ENCODE measurements around the gene PIANP. TPM values are rescaled to one million over a fixed set of nuclear protein-coding genes. Genes with fewer than 3 reads are reported as not detected.

PIANP gene
- total and polyA plus RNA-seq, 10 of the 15 experiments (the other 5 are each of a cell fraction or from before 2014, with no cell fraction given) = 0.08 to 0.12 (median 0.08) TPM; not detected in 7

DNA sequence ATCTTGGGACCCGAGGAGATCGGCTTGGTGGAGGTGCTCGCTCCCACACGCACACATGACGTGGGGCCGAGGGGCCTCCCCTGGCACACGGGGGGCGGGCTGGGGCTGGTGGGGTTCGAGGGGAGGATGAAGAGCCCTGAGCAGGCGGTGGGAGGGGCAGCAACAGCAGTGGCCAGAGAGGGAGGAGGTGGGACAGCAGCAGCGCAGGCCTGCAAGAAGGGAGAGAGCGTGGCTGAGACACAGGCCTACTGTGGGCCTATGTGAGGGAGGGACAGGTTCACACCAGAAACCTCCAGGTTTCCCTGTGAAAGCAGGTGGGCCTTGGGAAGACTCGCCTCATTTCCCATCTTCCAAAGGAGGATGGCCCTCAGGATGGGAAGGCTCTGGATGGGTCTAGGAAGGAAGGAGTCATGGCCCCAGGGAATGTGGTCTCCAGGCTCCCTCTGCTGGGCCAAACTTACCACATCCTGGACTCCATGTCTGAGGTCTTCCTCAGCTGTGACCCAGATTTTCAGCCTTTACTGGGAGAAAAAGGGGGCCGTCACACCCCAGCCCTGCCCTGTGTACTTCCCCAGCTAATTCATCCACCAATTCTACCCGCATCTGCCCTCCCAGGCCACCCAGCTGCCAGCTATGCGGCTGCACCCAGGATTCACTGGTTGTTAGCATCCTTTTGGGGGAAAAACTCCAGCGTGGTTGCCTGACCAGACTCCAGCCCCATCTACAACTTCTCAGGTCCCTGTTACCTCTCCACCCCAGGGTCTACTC lies 2.8 kb downstream of the PIANP start:
- Histone ChIP-seq H4K20me1 (ENCODE audit: control insufficient read depth, insufficient read depth) (no peaks in the 10 kb centered on the region), H3K27ac (ENCODE audit: control insufficient read depth, insufficient read depth) (no peak overlapping the region), H3K27me3 (replicated peaks in 1 of 2; ENCODE audit: control insufficient read depth in 2 of 2, insufficient read depth in 2 of 2, low read length in 1 of 2) (peaks cover 13 to 16% of the 10 kb centered on the region in 2 experiments), H3K36me3 (ENCODE audit: control insufficient read depth in 2 of 2, insufficient read depth in 2 of 2, low read length in 1 of 2) (no peaks in the 10 kb centered on the region), H3K9ac (ENCODE audit: control insufficient read depth, insufficient read depth, low read length) (no peak overlapping the region), H3K4me3 (no peak overlapping the region), H2AFZ (ENCODE audit: control insufficient read depth, low read depth, low read length) (no peak overlapping the region), H3K79me2 (ENCODE audit: control insufficient read depth, insufficient read depth, low read length) (no peaks in the 10 kb centered on the region), H3K9me3 (replicated peaks; ENCODE audit: control insufficient read depth, insufficient read depth, low read length) (no peaks in the 10 kb centered on the region), H3K4me2 (ENCODE audit: control insufficient read depth, insufficient read depth) (no peak overlapping the region), H3K4me1 (ENCODE audit: control insufficient read depth, insufficient read depth, low read length) (peaks cover 12% of the 10 kb centered on the region)
- 59% methylated on average over 11 of the region's 17 CpGs for WGBS (ENCODE audit: insufficient coverage, insufficient replicate concordance, low lambda C conversion rate, missing lambda C conversion rate)
- in situ Hi-C loops (cut with MboI) (no loop called here), intact Hi-C loops (cut with micrococcal nuclease; ENCODE audit: unreplicated experiment) (loop anchor here (1.0 kb wide), 1 partner anchor 80 kb away; no protein-coding TSS in a partner anchor)
- SMC1A ChIA-PET (ENCODE audit: uncharacterized antibody, unreplicated experiment) = interaction anchor here (0.9 to 3.9 kb wide), 4 partner anchors 26 to 144 kb away, joined by 4 to 16 read pairs (median 6); partner anchors contain the start of gene COPS7A
- RAD21 ChIA-PET (ENCODE audit: unreplicated experiment) = interaction anchor here (0.7 to 1.3 kb wide), 3 partner anchors 8 to 147 kb away, joined by 3 read pairs; partner anchors contain the start of gene ZNF384
- FAIRE-seq (no peak), DNase-seq (ENCODE audit: low read depth, low spot score) (no peak), ATAC-seq (peak; percentile 65)
- POLR2A ChIA-PET = no interaction called here
- CTCF ChIA-PET = interaction anchor here (0.7 to 1.7 kb wide), 8 partner anchors 14 to 144 kb away, joined by 3 to 9 read pairs (median 4); partner anchors contain the start of genes COPS7A and MLF2
- TF ChIP-seq RAD21 (IDR thresholded peaks at IDR 0.05; ENCODE audit: insufficient read depth, low read depth, low read length) (peak; percentile 71), RCOR1 (conservative IDR thresholded peaks at IDR 0.05; ENCODE audit: low read depth, low read length) (no peak), SMC3 (IDR thresholded peaks at IDR 0.05; ENCODE audit: borderline replicate concordance, low read length) (peak; percentile 67), YY1 (IDR thresholded peaks at IDR 0.05; ENCODE audit: low read depth, low read length) (peak; percentile 63; the same call in 1 of the 2 replicates), RUNX3 (IDR thresholded peaks at IDR 0.05; ENCODE audit: low read length) (peak; percentile 69)
- TF ChIP-seq, protein P1, sequence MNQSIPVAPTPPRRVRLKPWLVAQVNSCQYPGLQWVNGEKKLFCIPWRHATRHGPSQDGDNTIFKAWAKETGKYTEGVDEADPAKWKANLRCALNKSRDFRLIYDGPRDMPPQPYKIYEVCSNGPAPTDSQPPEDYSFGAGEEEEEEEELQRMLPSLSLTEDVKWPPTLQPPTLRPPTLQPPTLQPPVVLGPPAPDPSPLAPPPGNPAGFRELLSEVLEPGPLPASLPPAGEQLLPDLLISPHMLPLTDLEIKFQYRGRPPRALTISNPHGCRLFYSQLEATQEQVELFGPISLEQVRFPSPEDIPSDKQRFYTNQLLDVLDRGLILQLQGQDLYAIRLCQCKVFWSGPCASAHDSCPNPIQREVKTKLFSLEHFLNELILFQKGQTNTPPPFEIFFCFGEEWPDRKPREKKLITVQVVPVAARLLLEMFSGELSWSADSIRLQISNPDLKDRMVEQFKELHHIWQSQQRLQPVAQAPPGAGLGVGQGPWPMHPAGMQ (IDR thresholded peaks at IDR 0.05; ENCODE audit: borderline replicate concordance) = no peak
- TF ChIP-seq, protein P2, sequence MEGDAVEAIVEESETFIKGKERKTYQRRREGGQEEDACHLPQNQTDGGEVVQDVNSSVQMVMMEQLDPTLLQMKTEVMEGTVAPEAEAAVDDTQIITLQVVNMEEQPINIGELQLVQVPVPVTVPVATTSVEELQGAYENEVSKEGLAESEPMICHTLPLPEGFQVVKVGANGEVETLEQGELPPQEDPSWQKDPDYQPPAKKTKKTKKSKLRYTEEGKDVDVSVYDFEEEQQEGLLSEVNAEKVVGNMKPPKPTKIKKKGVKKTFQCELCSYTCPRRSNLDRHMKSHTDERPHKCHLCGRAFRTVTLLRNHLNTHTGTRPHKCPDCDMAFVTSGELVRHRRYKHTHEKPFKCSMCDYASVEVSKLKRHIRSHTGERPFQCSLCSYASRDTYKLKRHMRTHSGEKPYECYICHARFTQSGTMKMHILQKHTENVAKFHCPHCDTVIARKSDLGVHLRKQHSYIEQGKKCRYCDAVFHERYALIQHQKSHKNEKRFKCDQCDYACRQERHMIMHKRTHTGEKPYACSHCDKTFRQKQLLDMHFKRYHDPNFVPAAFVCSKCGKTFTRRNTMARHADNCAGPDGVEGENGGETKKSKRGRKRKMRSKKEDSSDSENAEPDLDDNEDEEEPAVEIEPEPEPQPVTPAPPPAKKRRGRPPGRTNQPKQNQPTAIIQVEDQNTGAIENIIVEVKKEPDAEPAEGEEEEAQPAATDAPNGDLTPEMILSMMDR (IDR thresholded peaks at IDR 0.05 in 2 of 3, conservative IDR thresholded peaks at IDR 0.05 in 1 of 3; ENCODE audit: control insufficient read depth in 2 of 3, extremely low read depth in 1 of 3, insufficient read depth in 1 of 3, low read depth in 3 of 3, low read length in 3 of 3) = peak; percentile 50 to 63 (median 60); a peak in 5 of 6 replicates
- no TSS peak for BruUV-seq (replicated peaks)
